Mammary epithelial cell (primary cell): ENCODE data around the gene MAPK1.
"Not testable (repeated sequence)": the region's sequence is repeated elsewhere in the genome, so short reads cannot be mapped to it uniquely, and the experiment has no call there.

Source experiments
- CTCF ChIP-seq, 2 donors: IDR thresholded peaks in 1 of 2; conservative IDR thresholded peaks in 1 of 2; 2 replicates each; pipeline ENCODE4 v1.5.1; 2011 to 2012; ENCODE audit warnings: inconsistent platforms in 2 of 2, low read length in 2 of 2, mild to moderate bottlenecking in 2 of 2, control low read depth in 1 of 2, low read depth in 1 of 2; ENCODE audit not compliant: insufficient read depth in 1 of 2; ENCODE audit errors: extremely low read depth in 1 of 2
- EZH2 ChIP-seq: IDR thresholded peaks from 2 replicates; pipeline ENCODE4 v1.6.1; 2012; ENCODE audit warnings: low read length, inconsistent platforms, borderline replicate concordance

- not testable (repeated sequence) for TF ChIP-seq CTCF (conservative IDR thresholded peaks at IDR 0.05 in 1 of 2, IDR thresholded peaks at IDR 0.05 in 1 of 2; ENCODE audit: extremely low read depth in 1 of 2, insufficient read depth in 1 of 2, low read depth in 1 of 2, low read length in 2 of 2); EZH2
These were observed 142.9 kb downstream of the MAPK1 start for GRCh38 chr22:21724496-21724895.
